ENCODE results near the gene OR51E1. TPM values are rescaled to one million over a fixed set of nuclear protein-coding genes. Genes with fewer than 3 reads are reported as not detected.

Gene OR51E1
- total and polyA plus RNA-seq, 2 donors (not counting 3 experiments of a cell fraction or from before 2014, with no cell fraction given): not detected

- Histone ChIP-seq H3K9me1 (replicated peaks; ENCODE audit: control insufficient read depth, extremely low read depth, insufficient read depth, low read length) (no peaks in the 10 kb centered on the region), H3K4me3 (replicated peaks in 1 of 3; ENCODE audit: insufficient read depth in 1 of 3, low read depth in 1 of 3, low read length in 3 of 3) (no peak overlapping the region), H3K36me3 (ENCODE audit: control insufficient read depth in 2 of 2, extremely low read depth in 1 of 2, insufficient read depth in 2 of 2, low read length in 2 of 2) (no peaks in the 10 kb centered on the region), H3K4me1 (ENCODE audit: control insufficient read depth, extremely low read depth, insufficient read depth, low read length) (peaks cover 10% of the 10 kb centered on the region), H3K9ac (replicated peaks; ENCODE audit: extremely low read depth, insufficient read depth, low read length) (no peak overlapping the region), H3K4me2 (ENCODE audit: insufficient read depth, low read length) (peak overlapping the region; percentile 77), H3K27ac (ENCODE audit: insufficient read depth, low read depth, low read length) (no peak overlapping the region), H3K27me3 (ENCODE audit: control insufficient read depth in 2 of 2, insufficient read depth in 2 of 2, low read length in 2 of 2) (no peaks in the 10 kb centered on the region), H3K79me2 (ENCODE audit: control insufficient read depth, insufficient read depth, low read length) (no peaks in the 10 kb centered on the region), H2AFZ (ENCODE audit: low read depth, low read length) (peak overlapping the region; percentile 92), H4K20me1 (replicated peaks; ENCODE audit: control insufficient read depth, extremely low read depth, insufficient read depth, low read length) (no peaks in the 10 kb centered on the region), H3K9me3 (replicated peaks; ENCODE audit: control insufficient read depth, insufficient read depth, low read length) (no peaks in the 10 kb centered on the region)
- intact Hi-C loops (cut with micrococcal nuclease): no loop called here
- CTCF ChIA-PET: no interaction called here
- DNase-seq (ENCODE audit: low read depth, low spot score) (no peak), FAIRE-seq (no peak)
- BruUV-seq (replicated peaks): no TSS peak
- POLR2A ChIA-PET: no interaction called here
- TF ChIP-seq EZH2 (IDR thresholded peaks at IDR 0.05; ENCODE audit: borderline replicate concordance, low read depth, low read length, severe bottlenecking): no peak
- TF ChIP-seq, protein P1, sequence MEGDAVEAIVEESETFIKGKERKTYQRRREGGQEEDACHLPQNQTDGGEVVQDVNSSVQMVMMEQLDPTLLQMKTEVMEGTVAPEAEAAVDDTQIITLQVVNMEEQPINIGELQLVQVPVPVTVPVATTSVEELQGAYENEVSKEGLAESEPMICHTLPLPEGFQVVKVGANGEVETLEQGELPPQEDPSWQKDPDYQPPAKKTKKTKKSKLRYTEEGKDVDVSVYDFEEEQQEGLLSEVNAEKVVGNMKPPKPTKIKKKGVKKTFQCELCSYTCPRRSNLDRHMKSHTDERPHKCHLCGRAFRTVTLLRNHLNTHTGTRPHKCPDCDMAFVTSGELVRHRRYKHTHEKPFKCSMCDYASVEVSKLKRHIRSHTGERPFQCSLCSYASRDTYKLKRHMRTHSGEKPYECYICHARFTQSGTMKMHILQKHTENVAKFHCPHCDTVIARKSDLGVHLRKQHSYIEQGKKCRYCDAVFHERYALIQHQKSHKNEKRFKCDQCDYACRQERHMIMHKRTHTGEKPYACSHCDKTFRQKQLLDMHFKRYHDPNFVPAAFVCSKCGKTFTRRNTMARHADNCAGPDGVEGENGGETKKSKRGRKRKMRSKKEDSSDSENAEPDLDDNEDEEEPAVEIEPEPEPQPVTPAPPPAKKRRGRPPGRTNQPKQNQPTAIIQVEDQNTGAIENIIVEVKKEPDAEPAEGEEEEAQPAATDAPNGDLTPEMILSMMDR (IDR thresholded peaks at IDR 0.05; ENCODE audit: extremely low read depth in 1 of 2, insufficient read depth in 1 of 2, low read depth in 1 of 2, low read length in 2 of 2): no peak
- TF ChIP-seq FOS (IDR thresholded peaks at IDR 0.05; ENCODE audit: borderline replicate concordance, insufficient read depth, low read length): no peak
- no peak for TF ChIP-seq GATA2 (IDR thresholded peaks at IDR 0.05; ENCODE audit: insufficient read depth, insufficient read length, low read depth, low read length)
- TF ChIP-seq, protein P2, sequence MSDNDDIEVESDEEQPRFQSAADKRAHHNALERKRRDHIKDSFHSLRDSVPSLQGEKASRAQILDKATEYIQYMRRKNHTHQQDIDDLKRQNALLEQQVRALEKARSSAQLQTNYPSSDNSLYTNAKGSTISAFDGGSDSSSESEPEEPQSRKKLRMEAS (IDR thresholded peaks at IDR 0.05; ENCODE audit: insufficient read depth, insufficient read length): no peak
- no peak for TF ChIP-seq POLR2A (IDR thresholded peaks at IDR 0.05; ENCODE audit: low read depth, low read length)
- TF ChIP-seq POLR2AphosphoS5 (IDR thresholded peaks at IDR 0.05; ENCODE audit: insufficient read depth, low read depth, low read length): no peak
- no peak for TF ChIP-seq JUN (IDR thresholded peaks at IDR 0.05; ENCODE audit: borderline replicate concordance, insufficient read depth, insufficient read length, low read depth)
- no peak for TF ChIP-seq MYC (IDR thresholded peaks at IDR 0.05; ENCODE audit: low read depth, low read length)
- dilution Hi-C loops (cut with MboI; ENCODE audit: extremely low pct_ligation_motif_present, low sequenced_read_pairs): no loop called here
Observed at GRCh38 chr11:4610258-4610935, 33.4 kb upstream of the OR51E1 start.

Measured in endothelial cell of umbilical vein (primary cell).